GM18502 (cell line): ENCODE data around the gene ZNF552.

Experiments
- ATAC-seq: cut with Tn5 transposase; IDR thresholded peaks from one replicate; pipeline ENCODE4 v1.9.1; 2021; ENCODE audit warnings: mild to moderate bottlenecking; ENCODE audit not compliant: unreplicated experiment, poor library complexity

ZNF552 gene

DNA sequence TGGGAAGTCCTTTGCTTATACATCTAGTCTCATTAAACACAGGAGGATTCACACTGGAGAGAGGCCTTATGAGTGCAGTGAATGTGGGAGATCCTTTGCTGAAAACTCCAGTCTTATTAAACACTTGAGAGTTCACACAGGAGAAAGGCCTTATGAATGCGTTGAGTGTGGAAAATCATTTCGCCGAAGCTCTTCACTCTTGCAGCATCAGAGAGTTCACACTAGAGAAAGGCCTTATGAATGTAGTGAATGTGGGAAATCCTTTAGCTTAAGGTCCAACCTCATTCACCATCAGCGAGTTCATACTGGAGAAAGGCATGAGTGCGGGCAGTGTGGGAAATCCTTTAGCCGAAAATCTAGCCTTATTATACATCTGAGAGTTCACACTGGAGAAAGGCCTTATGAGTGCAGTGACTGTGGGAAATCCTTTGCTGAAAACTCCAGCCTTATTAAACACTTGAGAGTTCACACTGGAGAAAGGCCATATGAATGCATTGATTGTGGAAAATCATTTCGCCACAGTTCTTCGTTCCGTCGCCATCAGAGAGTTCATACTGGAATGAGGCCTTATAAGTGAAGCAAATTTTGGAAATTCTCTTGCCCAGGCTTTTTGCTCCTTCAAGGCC, 35.4 kb downstream of the ZNF552 start:
- ATAC-seq: no peak

- no peak for ATAC-seq
Observed at GRCh38 chr19:57778336-57778735, 36.4 kb downstream of the ZNF552 start.

GRCh38 chr19:57776764-57777296, 37.9 kb downstream of the ZNF552 start:
- no peak for ATAC-seq

- no peak for ATAC-seq
Observed at GRCh38 chr19:57773488-57773887, 41.2 kb downstream of the ZNF552 start.

- no peak for ATAC-seq
Observed at GRCh38 chr19:57771417-57771816, 43.3 kb downstream of the ZNF552 start.

- ATAC-seq: peak; percentile 97
Observed at GRCh38 chr19:57769345-57770131, 45.2 kb downstream of the ZNF552 start, which contains the start of gene ZNF586. Gene ZNF586 (plus strand): TSS chr19:57769676. CDS start chr19:57769843, 167 bp downstream.

- no peak for ATAC-seq
Observed at GRCh38 chr19:57759096-57759495, 55.6 kb downstream of the ZNF552 start.

GRCh38 chr19:57757941-57758340, 56.8 kb downstream of the ZNF552 start:
- ATAC-seq: no peak
